ENCODE data around the gene DHX36.

Gene DHX36

DNA sequence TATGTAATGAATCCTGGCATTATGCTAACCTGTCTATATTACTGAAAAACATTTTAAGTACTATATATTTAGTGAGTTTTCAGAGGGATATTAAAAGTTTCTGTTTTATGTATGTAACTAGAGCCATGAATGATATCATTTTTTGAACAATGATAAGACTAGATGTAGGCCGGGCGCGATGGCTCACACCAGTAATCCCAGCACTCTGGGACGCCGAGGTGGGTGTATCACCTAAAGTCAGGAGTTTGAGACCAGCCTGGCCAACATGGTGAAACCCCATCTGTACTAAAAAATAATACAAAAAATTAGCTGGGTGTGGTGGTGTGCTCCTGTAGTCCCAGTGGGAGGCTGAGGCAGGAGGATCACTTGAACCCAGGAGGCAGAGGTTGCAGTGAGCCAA is 34.1 kb downstream of the DHX36 start:
- no peak for DNase-seq (ENCODE audit: low spot score)

GRCh38 chr3:154285221-154285620 is 39.1 kb downstream of the DHX36 start:
- no peak for DNase-seq (ENCODE audit: low spot score)

DNA sequence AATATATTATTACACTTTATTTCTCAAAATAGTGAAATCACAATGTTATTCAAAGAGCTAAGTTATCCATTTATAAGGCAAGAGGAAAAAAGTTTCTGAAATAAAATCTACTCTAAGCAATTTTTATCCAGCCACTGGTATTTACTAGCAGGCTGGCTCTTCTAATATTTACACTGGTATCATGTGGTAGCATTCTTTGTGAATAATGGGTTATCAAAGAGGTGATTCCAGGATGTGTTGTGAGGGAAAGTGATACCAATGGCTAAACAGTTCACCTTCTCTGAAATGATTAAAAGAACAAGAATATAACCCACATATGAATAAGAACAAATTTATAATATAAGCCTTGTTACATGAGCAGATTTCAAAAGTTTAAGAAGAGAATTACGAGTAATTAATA is 44.1 kb downstream of the DHX36 start:
- DNase-seq (ENCODE audit: low spot score), result no peak

DNA sequence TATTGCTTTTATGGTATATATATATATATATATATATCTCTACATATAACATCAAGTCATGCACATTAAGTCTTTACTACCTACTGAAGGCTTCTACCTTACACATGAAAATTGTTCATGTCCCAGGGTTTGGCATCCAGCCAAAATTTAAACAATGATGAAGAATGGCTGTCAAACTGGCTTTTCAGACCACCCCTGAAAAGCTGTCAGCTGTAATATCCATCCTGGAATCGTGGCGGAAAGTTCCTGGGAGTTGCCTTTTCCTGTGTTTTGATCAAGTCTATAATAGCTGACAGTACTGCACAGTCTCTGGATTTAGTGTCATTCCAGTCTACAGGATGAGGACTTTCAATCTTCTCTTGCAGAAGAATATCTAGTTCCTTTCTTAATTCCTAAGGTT is 48.3 kb downstream of the DHX36 start:
- no peak for DNase-seq (ENCODE audit: low spot score)

DNA sequence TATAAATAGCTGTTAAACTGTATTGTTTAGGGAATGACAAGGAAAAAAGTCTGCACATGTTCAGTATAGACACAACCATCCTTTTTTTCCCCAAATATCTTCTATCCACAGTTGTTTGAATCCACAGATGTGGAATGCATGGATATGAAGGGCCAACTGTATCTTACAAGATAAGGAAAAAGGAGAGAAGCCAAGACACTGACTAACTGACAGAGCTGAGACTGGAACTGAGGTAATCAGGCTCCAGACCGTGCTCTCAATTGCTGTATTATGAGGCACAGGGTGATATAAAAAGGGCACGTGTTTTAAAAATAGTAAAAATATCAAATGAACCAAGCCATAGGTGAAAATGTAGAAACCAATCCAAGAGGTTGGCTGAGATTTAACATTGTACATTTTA is 49.0 kb downstream of the DHX36 start:
- no peak for DNase-seq (ENCODE audit: low spot score)

- no peak for DNase-seq (ENCODE audit: low spot score)
These were observed 49.9 kb downstream of the DHX36 start for GRCh38 chr3:154274348-154274747.

GRCh38 chr3:154273381-154273780 is 50.9 kb downstream of the DHX36 start:
- peak; percentile 60 for DNase-seq (ENCODE audit: low spot score)

DNA sequence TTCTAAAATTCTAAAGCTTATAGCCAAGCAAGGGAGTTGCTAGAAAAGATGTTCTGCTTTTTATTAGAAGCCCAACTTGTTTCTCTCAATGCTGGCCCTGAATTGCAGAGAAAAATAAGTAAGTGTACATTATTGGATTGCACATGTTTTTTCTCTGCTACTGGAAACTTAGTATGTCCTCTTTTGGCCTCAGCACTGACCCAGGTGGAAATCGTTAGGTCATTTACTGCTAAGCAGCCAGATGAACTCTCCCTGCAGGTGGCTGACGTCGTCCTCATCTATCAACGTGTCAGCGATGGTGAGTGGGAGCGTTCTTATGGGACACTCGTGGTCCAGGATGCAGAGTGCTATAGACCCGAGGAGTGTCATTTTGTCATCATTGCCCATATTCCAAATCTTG is 69.8 kb downstream of the DHX36 start:
- no peak for DNase-seq (ENCODE audit: low spot score)

DNA sequence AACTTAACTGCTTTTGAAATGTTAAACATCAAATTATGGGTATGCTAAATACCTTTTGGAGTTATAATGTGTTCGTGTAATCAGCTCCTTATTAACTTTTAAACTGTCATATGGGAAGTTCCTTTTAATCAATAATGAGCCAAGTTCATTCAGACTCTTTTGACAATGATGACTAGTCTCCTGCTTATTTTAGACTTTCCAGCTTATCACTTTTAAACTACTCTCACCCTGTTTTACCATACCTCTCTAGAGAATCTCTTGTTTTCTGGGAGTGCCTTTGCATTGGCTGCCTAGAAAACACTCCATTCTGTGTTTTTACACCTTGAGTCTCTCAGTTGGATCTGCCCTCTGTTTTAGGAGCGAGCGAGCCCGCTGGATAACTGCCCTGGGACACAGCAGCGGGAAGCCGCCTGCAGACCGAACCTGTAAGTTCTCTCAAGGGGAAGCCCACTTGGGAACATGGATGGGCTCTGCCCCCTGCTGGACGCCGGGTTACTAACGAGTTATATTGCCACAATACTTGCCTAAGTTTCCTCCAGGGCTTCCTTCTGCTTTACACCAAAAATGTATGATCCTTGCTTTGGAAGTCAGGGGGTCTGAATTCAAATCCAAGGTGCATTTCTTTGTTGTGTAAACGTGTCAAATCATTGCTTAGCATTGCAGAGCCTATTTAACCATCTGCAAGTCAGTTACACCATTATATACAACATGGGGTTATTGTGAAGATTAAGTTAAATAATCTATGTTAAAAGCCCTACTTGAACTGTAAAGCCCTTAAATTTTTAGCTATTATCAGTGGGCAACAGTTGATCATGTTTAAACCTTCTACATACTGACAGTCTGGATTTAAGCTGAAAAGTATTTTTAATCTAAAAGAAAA is 71.3 kb downstream of the DHX36 start:
- peak; percentile 76 for DNase-seq (ENCODE audit: low spot score)

DNA sequence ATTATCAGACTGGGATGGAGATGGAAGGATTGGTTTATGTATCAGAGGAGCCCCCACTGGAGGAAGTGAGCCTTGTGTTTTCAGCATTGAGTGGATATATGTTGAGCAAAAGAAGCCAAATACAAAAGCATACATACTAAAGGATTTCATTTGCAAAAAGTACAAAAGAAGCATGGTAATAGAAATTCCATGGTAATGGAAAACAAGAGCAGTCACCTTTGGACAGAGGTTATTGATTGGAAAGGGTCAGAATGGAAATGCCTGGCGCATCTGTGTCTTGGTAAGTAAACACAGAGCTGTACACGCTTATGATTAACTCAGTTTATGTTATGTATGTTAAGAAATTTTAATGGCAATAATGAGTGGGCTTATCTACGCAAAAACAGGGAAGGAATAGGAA is 72.7 kb downstream of the DHX36 start:
- no peak for DNase-seq (ENCODE audit: low spot score)

DNA sequence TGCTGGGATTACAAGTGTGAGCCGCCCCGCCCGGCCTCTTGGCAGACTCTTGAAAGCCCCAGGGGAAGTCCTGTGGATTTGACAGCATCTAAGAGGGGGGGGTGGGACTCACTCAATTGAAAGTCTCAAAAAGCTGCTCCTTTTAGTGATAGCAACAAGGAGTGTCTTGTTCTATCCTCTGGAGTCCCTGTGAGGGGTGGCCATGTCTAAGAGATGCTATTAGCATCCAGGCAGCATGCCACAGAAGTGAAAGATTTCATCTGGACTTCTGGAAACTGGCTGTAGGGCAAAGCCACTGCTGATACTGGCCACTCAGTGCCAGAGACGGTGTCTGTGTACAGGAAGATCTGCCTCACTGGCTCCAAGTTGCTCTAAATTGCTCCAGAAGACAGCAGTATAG is 74.0 kb downstream of the DHX36 start:
- no peak for DNase-seq (ENCODE audit: low spot score)

DNA sequence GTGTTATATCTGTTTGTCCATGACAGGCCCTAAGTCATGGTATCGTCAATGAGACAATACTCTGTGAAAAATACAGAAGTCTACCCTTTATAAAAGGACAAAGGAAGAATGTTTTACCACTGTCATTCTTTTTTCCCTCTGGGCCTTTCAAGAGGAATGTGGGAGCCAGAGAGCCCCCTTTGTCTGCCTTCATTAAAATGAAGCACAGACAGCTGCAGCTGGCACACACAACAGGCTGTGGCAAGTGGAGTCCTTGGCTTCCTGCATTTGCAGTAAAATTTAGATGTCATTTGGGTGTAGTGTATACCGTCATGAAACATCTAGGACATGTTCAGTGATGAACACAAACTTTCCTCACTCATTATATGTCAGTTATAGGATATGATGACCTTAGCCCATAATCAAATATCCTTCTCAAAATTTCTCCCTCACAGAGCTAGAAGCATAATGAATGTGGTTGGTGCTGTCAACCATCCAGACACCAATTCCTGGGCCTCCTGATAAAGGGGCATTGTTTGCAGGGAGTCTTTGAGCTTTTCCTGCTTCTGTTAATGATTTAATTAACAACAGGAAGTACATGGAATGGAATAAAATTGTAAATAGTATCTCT is 76.4 kb downstream of the DHX36 start:
- DNase-seq (ENCODE audit: low spot score), result no peak

DNA sequence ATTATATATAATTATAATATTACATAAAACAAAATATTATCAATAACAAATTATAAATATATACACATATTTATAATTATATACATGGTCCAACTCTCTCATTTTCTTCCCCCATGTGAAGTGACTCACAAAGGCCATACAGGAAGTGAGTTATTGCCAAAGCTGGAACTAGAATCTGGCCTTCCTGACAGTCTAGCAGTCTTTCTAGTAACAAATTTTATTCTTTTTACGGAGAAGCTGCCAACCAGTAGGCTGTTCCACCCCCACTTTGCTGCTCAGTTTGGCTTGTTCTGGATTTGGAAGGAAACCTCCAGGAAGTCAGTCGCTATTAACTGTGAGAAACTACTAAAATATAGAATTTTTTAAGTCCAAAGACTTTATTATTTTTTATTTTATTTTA is 79.6 kb downstream of the DHX36 start:
- no peak for DNase-seq (ENCODE audit: low spot score)

DNA sequence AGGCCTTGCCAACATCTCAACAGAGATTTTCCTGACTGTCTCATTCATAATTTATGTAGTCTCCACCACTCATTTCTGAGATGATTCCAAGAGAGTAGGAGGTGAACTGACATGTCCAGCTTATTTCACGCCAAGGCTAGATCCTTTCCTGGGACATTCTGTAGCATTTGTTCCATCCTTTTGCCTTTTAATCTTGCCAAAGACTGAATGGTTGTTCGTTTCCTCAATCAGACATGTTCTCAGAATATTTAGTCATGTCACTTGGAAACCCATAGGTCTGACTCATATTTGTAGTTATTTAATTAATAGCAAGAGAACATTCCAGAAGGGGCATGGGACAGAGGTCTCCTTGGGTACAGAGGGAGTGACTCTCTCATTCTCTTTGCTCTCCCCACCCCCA is 80.9 kb downstream of the DHX36 start:
- no peak for DNase-seq (ENCODE audit: low spot score)

- DNase-seq (ENCODE audit: low spot score), result no peak
These were observed 81.5 kb downstream of the DHX36 start for GRCh38 chr3:154242766-154243165.

DNA sequence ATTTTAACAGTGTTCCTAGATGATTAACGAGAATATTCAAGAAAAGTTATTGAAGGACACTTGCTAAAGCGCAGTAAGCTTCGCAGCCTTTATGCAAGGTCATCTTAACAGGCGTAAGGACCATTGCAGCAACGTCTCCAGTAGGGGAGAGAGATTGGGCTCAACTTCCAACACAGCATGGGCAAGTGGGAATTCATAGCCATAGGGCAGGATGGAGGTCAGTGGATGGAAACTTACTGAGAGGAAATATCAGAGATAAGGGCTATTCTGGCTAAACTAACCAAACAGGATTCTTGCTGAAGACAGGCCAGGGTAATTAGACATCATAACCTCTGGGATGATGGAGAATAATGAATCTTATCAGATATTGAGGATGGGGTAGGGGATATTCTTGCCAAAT is 82.8 kb downstream of the DHX36 start:
- no peak for DNase-seq (ENCODE audit: low spot score)

- no peak for DNase-seq (ENCODE audit: low spot score)
These were observed 84.1 kb downstream of the DHX36 start for GRCh38 chr3:154240235-154240634.

DNA sequence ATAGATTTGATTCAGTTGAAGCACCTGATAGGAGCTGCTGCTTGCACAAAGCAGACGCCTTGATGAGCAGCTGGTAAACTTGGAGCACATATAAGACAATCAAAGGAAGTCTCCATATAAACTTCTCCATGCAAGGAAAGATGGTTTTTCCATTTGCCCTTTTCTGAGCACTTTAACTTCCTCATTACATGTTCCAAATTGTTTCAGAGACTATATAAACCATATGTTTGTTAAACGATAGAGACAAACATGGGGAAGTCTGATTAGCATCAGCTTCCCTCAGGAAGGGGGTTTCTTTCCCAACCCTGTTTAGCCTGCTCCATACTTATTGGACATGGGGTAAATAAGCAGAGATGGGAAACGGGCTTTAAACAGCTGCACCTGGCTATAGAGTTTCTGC is 88.0 kb downstream of the DHX36 start:
- no peak for DNase-seq (ENCODE audit: low spot score)

DNA sequence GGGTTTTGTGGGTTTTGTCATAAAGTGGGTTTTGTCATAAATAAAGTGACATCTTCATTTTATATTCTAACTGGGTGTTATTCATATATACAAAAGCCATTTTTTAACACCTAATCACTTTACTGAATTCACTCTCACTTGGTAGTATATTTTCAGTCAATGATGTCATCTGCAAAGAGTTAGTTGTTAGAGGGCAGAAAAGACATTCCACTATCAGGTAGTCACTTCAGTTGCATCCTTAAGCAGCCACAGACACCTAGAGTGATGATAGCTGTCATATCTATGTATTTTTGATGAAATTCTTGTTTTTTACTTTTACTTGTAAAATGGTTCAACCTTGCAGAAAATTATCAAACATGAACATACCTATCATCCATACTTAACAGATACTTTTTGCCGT is 89.0 kb downstream of the DHX36 start:
- DNase-seq (ENCODE audit: low spot score), result no peak

GRCh38 chr3:154229217-154229590 is 95.1 kb downstream of the DHX36 start:
- DNase-seq (ENCODE audit: low spot score), result no peak

GRCh38 chr3:154228561-154229216 is 95.6 kb downstream of the DHX36 start:
- no peak for DNase-seq (ENCODE audit: low spot score)

- no peak for DNase-seq (ENCODE audit: low spot score)
These were observed 96.8 kb downstream of the DHX36 start for GRCh38 chr3:154227531-154227930.

DNA sequence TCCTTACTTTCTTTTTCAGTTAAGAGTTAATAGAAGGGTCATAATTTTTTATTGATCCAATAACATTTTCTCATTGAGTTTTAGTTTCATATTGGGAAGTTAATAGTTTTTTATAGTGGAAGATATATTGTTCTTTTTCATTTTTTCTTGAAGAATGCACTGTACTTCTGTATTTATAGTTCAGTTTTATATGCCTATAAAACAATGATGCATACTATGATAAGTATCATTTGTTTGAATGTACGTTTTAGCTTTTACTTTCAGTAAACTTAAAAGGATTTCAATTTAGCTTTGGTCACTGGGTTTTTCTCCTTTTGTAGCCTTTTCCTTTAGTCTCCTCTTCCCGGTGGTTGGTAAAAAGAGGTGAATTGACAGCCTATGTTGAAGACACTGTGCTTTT is 98.8 kb downstream of the DHX36 start:
- no peak for DNase-seq (ENCODE audit: low spot score)

All from cerebellar cortex (tissue), 1 donor.